SIG-M5 treated with dmso at 0.1 percent for 504 hours (cell line): ENCODE measurements around the gene ZNF618.

Experiments
- DNase-seq: peaks from one replicate; lab custom pipeline; 2025; ENCODE audit not compliant: unreplicated experiment; lab: John Stamatoyannopoulos, UW

ZNF618 gene

GRCh38 chr9:114014044-114014443 is 137.9 kb downstream of the ZNF618 start:
- no peak for DNase-seq

GRCh38 chr9:114015607-114016006 is 139.5 kb downstream of the ZNF618 start:
- no peak for DNase-seq

GRCh38 chr9:114016101-114016500 is 140.0 kb downstream of the ZNF618 start:
- no peak for DNase-seq

GRCh38 chr9:114016629-114017423 is 140.7 kb downstream of the ZNF618 start:
- DNase-seq: no peak

GRCh38 chr9:114017741-114018715 is 141.9 kb downstream of the ZNF618 start:
- no peak for DNase-seq

- DNase-seq: no peak
These were observed 145.5 kb downstream of the ZNF618 start for GRCh38 chr9:114021578-114021977.

GRCh38 chr9:114023961-114024360 is 147.9 kb downstream of the ZNF618 start:
- no peak for DNase-seq

GRCh38 chr9:114025196-114025753 is 149.2 kb downstream of the ZNF618 start:
- DNase-seq: no peak

- no peak for DNase-seq
These were observed 149.7 kb downstream of the ZNF618 start for GRCh38 chr9:114025760-114026159.

- DNase-seq: no peak
These were observed 150.2 kb downstream of the ZNF618 start for GRCh38 chr9:114026335-114026734.

- DNase-seq: no peak
These were observed 151.2 kb downstream of the ZNF618 start for GRCh38 chr9:114027159-114027862.

GRCh38 chr9:114027863-114028465 is 151.9 kb downstream of the ZNF618 start:
- DNase-seq: no peak

GRCh38 chr9:114028646-114029045 is 152.5 kb downstream of the ZNF618 start:
- DNase-seq: no peak

- DNase-seq: no peak
These were observed 153.4 kb downstream of the ZNF618 start for GRCh38 chr9:114029311-114030170.

GRCh38 chr9:114030364-114030763 is 154.3 kb downstream of the ZNF618 start:
- DNase-seq: no peak

- no peak for DNase-seq
These were observed 155.0 kb downstream of the ZNF618 start for GRCh38 chr9:114031037-114031630.

GRCh38 chr9:114031948-114032840 is 156.1 kb downstream of the ZNF618 start:
- DNase-seq: no peak

- no peak for DNase-seq
These were observed 157.4 kb downstream of the ZNF618 start for GRCh38 chr9:114033397-114034103.
